Neuronal stem cell (in vitro differentiated cells): Measurements from ENCODE around the gene APBB2.

Source experiments
- DNase-seq: peaks from one replicate; pipeline ENCODE4 v3.0.0-alpha.2; 2013; ENCODE audit warnings: low spot score
- H2AFZ ChIP-seq: one replicate; pipeline ENCODE4 v1.6.1; 2013; ENCODE audit warnings: mild to moderate bottlenecking, low read length, inconsistent platforms
- H2AK5ac ChIP-seq: 2 replicates; pipeline ENCODE4 v1.6.1; 2013; ENCODE audit warnings: low read depth, mild to moderate bottlenecking, inconsistent platforms, low read length, moderate library complexity, mixed read lengths
- H2BK120ac ChIP-seq: 2 replicates; pipeline ENCODE4 v1.6.1; 2013; ENCODE audit warnings: low read depth, mild to moderate bottlenecking, inconsistent platforms, low read length, moderate library complexity, mixed read lengths
- H2BK12ac ChIP-seq: one replicate; pipeline ENCODE4 v1.6.1; 2013; ENCODE audit warnings: low read length, inconsistent platforms
- H2BK15ac ChIP-seq: 2 replicates; pipeline ENCODE4 v1.6.1; 2013; ENCODE audit warnings: mild to moderate bottlenecking, low read length, inconsistent platforms, mixed read lengths
- H2BK5ac ChIP-seq: one replicate; pipeline ENCODE4 v1.6.1; 2013; ENCODE audit warnings: inconsistent platforms, mild to moderate bottlenecking, low read length, moderate library complexity
- H3K14ac ChIP-seq: one replicate; pipeline ENCODE4 v1.6.1; 2013; ENCODE audit warnings: low read length, inconsistent platforms
- H3K18ac ChIP-seq: 2 replicates; pipeline ENCODE4 v1.6.1; 2013; ENCODE audit warnings: low read length, inconsistent platforms
- H3K23ac ChIP-seq: 2 replicates; pipeline ENCODE4 v1.6.1; 2013; ENCODE audit warnings: low read depth, mild to moderate bottlenecking, mixed read lengths, low read length, inconsistent platforms; ENCODE audit not compliant: poor library complexity
- H3K27ac ChIP-seq: replicated peaks from 3 replicates; pipeline ENCODE4 v1.5.1; 2013; ENCODE audit warnings: low read length, inconsistent platforms
- H3K27me3 ChIP-seq, 3 experiments: 2 replicates each; pipeline ENCODE4 v1.6.1; 2013; ENCODE audit warnings: low read length in 3 of 3, mild to moderate bottlenecking in 2 of 3, inconsistent platforms in 1 of 3, low read depth in 1 of 3, mixed read lengths in 1 of 3, moderate library complexity in 1 of 3; ENCODE audit not compliant: control insufficient read depth in 3 of 3, insufficient read depth in 3 of 3
- H3K36me3 ChIP-seq, 2 donors: replicated peaks in 1 of 2; 2 replicates each; pipeline ENCODE4 v1.6.1; 2013; ENCODE audit warnings: low read length in 2 of 2; ENCODE audit not compliant: control insufficient read depth in 2 of 2, insufficient read depth in 2 of 2
- H3K4ac ChIP-seq: 2 replicates; pipeline ENCODE4 v1.6.1; 2013; ENCODE audit warnings: inconsistent platforms, mild to moderate bottlenecking, low read length, moderate library complexity
- H3K4me1 ChIP-seq, 2 donors: 1 replicate in 1 of 2; 2 replicates in 1 of 2; pipeline ENCODE4 v1.6.1; 2013; ENCODE audit warnings: low read length in 2 of 2, low read depth in 1 of 2; ENCODE audit not compliant: control insufficient read depth in 2 of 2, insufficient read depth in 1 of 2
- H3K4me2 ChIP-seq: one replicate; pipeline ENCODE4 v1.6.1; 2013; ENCODE audit warnings: mild to moderate bottlenecking, low read length, inconsistent platforms; ENCODE audit not compliant: insufficient read depth, poor library complexity, severe bottlenecking
- H3K4me3 ChIP-seq, 2 donors: 2 replicates each; pipeline ENCODE4 v1.5.1; 2013; ENCODE audit warnings: low read length in 2 of 2, mild to moderate bottlenecking in 2 of 2, inconsistent platforms in 1 of 2, moderate library complexity in 1 of 2
- H3K79me1 ChIP-seq: one replicate; pipeline ENCODE4 v1.6.1; 2013; ENCODE audit warnings: low read depth, mild to moderate bottlenecking, inconsistent platforms, low read length, moderate library complexity
- H3K9ac ChIP-seq: one replicate; pipeline ENCODE4 v1.6.1; 2013; ENCODE audit warnings: mild to moderate bottlenecking, low read depth, low read length, inconsistent platforms; ENCODE audit not compliant: poor library complexity
- H3K9me3 ChIP-seq, 2 donors: replicated peaks in 1 of 2; 2 replicates each; pipeline versions ENCODE3 to v1.6.1; 2013; ENCODE audit warnings: low read length in 2 of 2, mild to moderate bottlenecking in 2 of 2, inconsistent platforms in 1 of 2, low read depth in 1 of 2, mixed read lengths in 1 of 2, moderate library complexity in 1 of 2; ENCODE audit not compliant: control insufficient read depth in 2 of 2, insufficient read depth in 1 of 2
- H4K8ac ChIP-seq: one replicate; pipeline ENCODE4 v1.6.1; 2013; ENCODE audit warnings: low read depth, mild to moderate bottlenecking, inconsistent platforms, low read length, moderate library complexity
- H4K91ac ChIP-seq: one replicate; pipeline ENCODE4 v1.6.1; 2013; ENCODE audit warnings: low read length, low read depth, mild to moderate bottlenecking, inconsistent platforms; ENCODE audit not compliant: poor library complexity
- WGBS, 2 donors: extraction: QIAGEN DNeasy Blood & Tissue Kit; methylation state at CpG; one replicate each; pipeline ENCODE4 v1.1.7; 2013; ENCODE audit warnings: missing lambda C conversion rate in 2 of 2, mixed read lengths in 1 of 2; ENCODE audit not compliant: insufficient read length in 2 of 2, insufficient replicate concordance in 1 of 2; ENCODE audit errors: extremely low coverage in 2 of 2; 5-methylcytosine and 5-hydroxymethylcytosine counted together

Gene APBB2

GRCh38 chr4:40990899-40991265 is 223.5 kb downstream of the APBB2 start:
- Histone ChIP-seq H3K4me2 (no peak overlapping the region), H4K8ac (no peak overlapping the region), H2BK15ac (no peak overlapping the region), H3K27me3 (no peaks in the 10 kb centered on the region), H3K79me1 (no peaks in the 10 kb centered on the region), H2AK5ac (no peak overlapping the region), H3K4ac (no peak overlapping the region), H3K36me3 (no peaks in the 10 kb centered on the region), H3K14ac (no peak overlapping the region), H4K91ac (no peak overlapping the region), H2BK5ac (no peak overlapping the region), H3K4me3 (no peak overlapping the region), H3K23ac (no peak overlapping the region), H3K18ac (no peak overlapping the region), H3K4me1 (no peaks in the 10 kb centered on the region), H3K9ac (no peak overlapping the region), H3K9me3 (no peaks in the 10 kb centered on the region), H2BK12ac (no peak overlapping the region), H3K27ac (no peak overlapping the region), H2BK120ac (no peak overlapping the region), H2AFZ (no peak overlapping the region)
- DNase-seq, result no peak
- WGBS, 2 donors, result no CpG with 5 or more reads among the region's 3 CpGs

DNA sequence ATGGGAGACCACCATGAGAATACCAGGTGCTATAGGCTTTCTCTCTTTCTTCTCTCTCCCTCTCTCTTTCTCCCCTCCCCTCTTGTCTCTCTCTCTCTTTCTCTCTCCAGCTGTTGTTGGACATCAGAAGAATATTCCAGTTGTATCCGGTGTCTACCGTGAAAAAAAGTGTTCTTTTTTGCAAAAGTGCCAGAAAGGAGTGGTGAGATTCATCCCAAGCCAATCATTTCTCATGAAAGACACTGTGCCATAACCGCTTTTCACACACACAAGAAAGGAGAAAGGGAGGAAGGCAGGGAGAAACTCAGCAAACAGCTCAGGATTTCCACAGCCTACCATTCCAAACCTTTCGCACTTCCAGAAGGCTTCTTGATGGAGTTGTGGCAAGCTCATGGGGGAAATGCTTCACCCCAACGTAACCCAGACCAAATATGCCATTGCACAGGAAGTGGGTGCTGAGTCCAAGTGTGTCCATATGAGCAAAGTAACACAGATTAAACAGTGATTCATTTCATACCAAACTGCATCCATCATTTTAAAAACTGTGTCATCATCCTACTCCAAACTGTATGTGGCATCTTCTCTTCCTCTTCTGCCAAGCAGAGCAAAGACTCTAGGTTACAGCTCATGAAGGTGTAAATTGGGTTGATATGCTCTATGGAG is 224.0 kb downstream of the APBB2 start:
- Histone ChIP-seq H3K27ac (no peak overlapping the region), H3K4me3 (no peak overlapping the region), H3K18ac (no peak overlapping the region), H3K79me1 (no peaks in the 10 kb centered on the region), H2BK5ac (no peak overlapping the region), H3K23ac (no peak overlapping the region), H3K4ac (no peak overlapping the region), H3K14ac (no peak overlapping the region), H4K8ac (no peak overlapping the region), H2AK5ac (no peak overlapping the region), H3K9me3 (no peaks in the 10 kb centered on the region), H4K91ac (no peak overlapping the region), H2BK120ac (no peak overlapping the region), H3K4me1 (no peaks in the 10 kb centered on the region), H3K4me2 (no peak overlapping the region), H3K9ac (no peak overlapping the region), H3K27me3 (no peaks in the 10 kb centered on the region), H3K36me3 (no peaks in the 10 kb centered on the region), H2BK12ac (no peak overlapping the region), H2AFZ (no peak overlapping the region), H2BK15ac (no peak overlapping the region)
- no CpG with 5 or more reads among the region's 5 CpGs for WGBS, 2 donors
- DNase-seq, result no peak

GRCh38 chr4:40987151-40987550 is 227.2 kb downstream of the APBB2 start:
- H3K23ac ChIP-seq, result no peak overlapping the region
- H4K91ac ChIP-seq, result no peak overlapping the region
- no peak overlapping the region for H2AK5ac ChIP-seq
- no peaks in the 10 kb centered on the region for H3K9me3 ChIP-seq
- no peak overlapping the region for H3K4me3 ChIP-seq
- H3K9ac ChIP-seq, result no peak overlapping the region
- no peak overlapping the region for H3K27ac ChIP-seq
- no peak overlapping the region for H3K4ac ChIP-seq
- no peak overlapping the region for H2BK120ac ChIP-seq
- no peaks in the 10 kb centered on the region for H3K79me1 ChIP-seq
- no peak overlapping the region for H2BK5ac ChIP-seq
- no peak overlapping the region for H3K4me2 ChIP-seq
- WGBS, 2 donors, result no CpG with 5 or more reads among the region's 3 CpGs
- no peak overlapping the region for H3K18ac ChIP-seq
- H2BK15ac ChIP-seq, result no peak overlapping the region
- H3K36me3 ChIP-seq, result no peaks in the 10 kb centered on the region
- no peak for DNase-seq
- H3K27me3 ChIP-seq, result no peaks in the 10 kb centered on the region
- no peak overlapping the region for H2AFZ ChIP-seq
- H2BK12ac ChIP-seq, result no peak overlapping the region
- no peak overlapping the region for H3K14ac ChIP-seq
- no peak overlapping the region for H4K8ac ChIP-seq
- peaks cover 0 to 5% of the 10 kb centered on the region in 2 donors for H3K4me1 ChIP-seq

DNA sequence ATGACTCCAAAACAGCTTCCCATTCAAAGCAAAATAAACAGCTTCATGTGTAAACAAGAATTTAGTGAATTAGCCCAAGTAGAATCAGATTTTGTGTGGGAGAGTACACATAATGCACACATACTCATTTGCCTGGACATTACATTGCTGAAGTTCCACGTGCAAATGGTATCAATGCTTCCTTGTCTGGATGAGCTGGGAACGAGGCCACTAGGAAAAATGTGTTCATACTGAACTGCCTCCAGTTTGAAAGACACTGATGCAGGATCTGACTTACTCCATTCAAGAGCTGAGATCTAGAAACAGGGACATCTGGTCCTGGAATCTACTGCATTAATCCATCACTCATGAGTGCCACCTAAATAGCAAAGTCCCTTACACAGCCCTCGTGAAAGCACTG is 228.0 kb downstream of the APBB2 start:
- no CpG with 5 or more reads among the region's 3 CpGs for WGBS, 2 donors
- no peak for DNase-seq

More for the DNA sequence above, 228.0 kb downstream of the APBB2 start:
- H3K18ac ChIP-seq, result no peak overlapping the region
- H3K4ac ChIP-seq, result no peak overlapping the region
- peaks cover 0 to 5% of the 10 kb centered on the region in 2 donors for H3K4me1 ChIP-seq
- no peak overlapping the region for H2AK5ac ChIP-seq
- H3K79me1 ChIP-seq, result no peaks in the 10 kb centered on the region
- H3K27ac ChIP-seq, result no peak overlapping the region
- no peak overlapping the region for H3K4me3 ChIP-seq
- H3K23ac ChIP-seq, result no peak overlapping the region
- no peak overlapping the region for H2BK5ac ChIP-seq
- no peaks in the 10 kb centered on the region for H3K27me3 ChIP-seq
- H3K36me3 ChIP-seq, result no peaks in the 10 kb centered on the region
- no peak overlapping the region for H3K14ac ChIP-seq
- no peak overlapping the region for H2BK15ac ChIP-seq
- H4K8ac ChIP-seq, result no peak overlapping the region
- H2AFZ ChIP-seq, result no peak overlapping the region
- no peak overlapping the region for H2BK12ac ChIP-seq
- no peak overlapping the region for H3K4me2 ChIP-seq
- no peaks in the 10 kb centered on the region for H3K9me3 ChIP-seq
- no peak overlapping the region for H4K91ac ChIP-seq
- no peak overlapping the region for H2BK120ac ChIP-seq
- H3K9ac ChIP-seq, result no peak overlapping the region
